Spleen (tissue), 11 donors: Measurements from ENCODE around the gene CLMN. TPM values are rescaled to one million over a fixed set of nuclear protein-coding genes. Genes with fewer than 3 reads are reported as not detected.

Experiments used
- DNase-seq: peaks from one replicate; pipeline ENCODE4 v3.0.0-alpha.2; 2020
- H3K27ac ChIP-seq, 8 donors: fragments of 200-600 bp; sonication (generic) in 7 of 8; 1 replicate in 4 of 8; 2 replicates in 4 of 8; pipeline versions ENCODE4 v1.5.0 to v1.8.0; 2016 to 2021; ENCODE audit warnings: inconsistent platforms in 4 of 8, mild to moderate bottlenecking in 4 of 8, moderate library complexity in 1 of 8
- H3K27me3 ChIP-seq, 7 donors: fragments of 200-600 bp; sonication (generic) in 6 of 7; replicated peaks in 1 of 7; 1 replicate in 4 of 7; 2 replicates in 3 of 7; pipeline versions ENCODE4 v1.5.0 to v1.8.0; 2016 to 2021; ENCODE audit warnings: inconsistent platforms in 3 of 7, mild to moderate bottlenecking in 1 of 7
- H3K36me3 ChIP-seq, 6 donors: fragments of 200-600 bp; sonication (generic) in 5 of 6; 1 replicate in 4 of 6; 2 replicates in 2 of 6; pipeline versions ENCODE4 v1.5.0 to v1.8.0; 2016 to 2021; ENCODE audit warnings: inconsistent platforms in 2 of 6
- H3K4me1 ChIP-seq, 6 donors: fragments of 200-600 bp; sonication (generic) in 5 of 6; 1 replicate in 3 of 6; 2 replicates in 3 of 6; pipeline versions ENCODE4 v1.5.0 to v1.8.0; 2016 to 2021; ENCODE audit warnings: inconsistent platforms in 3 of 6
- H3K4me3 ChIP-seq, 8 donors: fragments of 200-600 bp; sonication (generic) in 7 of 8; 1 replicate in 4 of 8; 2 replicates in 4 of 8; pipeline versions ENCODE4 v1.5.0 to v1.8.0; 2016 to 2021; ENCODE audit warnings: inconsistent platforms in 4 of 8, mild to moderate bottlenecking in 4 of 8, moderate library complexity in 2 of 8
- H3K9me3 ChIP-seq, 8 donors: fragments of 200-600 bp; sonication (generic) in 7 of 8; 1 replicate in 4 of 8; 2 replicates in 4 of 8; pipeline versions ENCODE4 v1.5.0 to v1.8.0; 2016 to 2021; ENCODE audit warnings: inconsistent platforms in 4 of 8
- CTCF ChIP-seq, 11 experiments: fragments of 200-600 bp in 7 of 11; fragments of 450-650 bp in 4 of 11; sonication (generic) in 4 of 11; IDR thresholded peaks in 8 of 11; conservative IDR thresholded peaks in 3 of 11; 1 replicate in 7 of 11; 2 replicates in 4 of 11; pipeline versions ENCODE4 v1.4.0 to v1.8.0; 2016 to 2021; ENCODE audit warnings: antibody characterized with exemption in 11 of 11, inconsistent platforms in 4 of 11, mild to moderate bottlenecking in 1 of 11
- POLR2A ChIP-seq, 3 donors: fragments of 450-650 bp; IDR thresholded peaks; one replicate each; pipeline ENCODE4 v1.5.1; 2017; ENCODE audit warnings: antibody characterized with exemption in 3 of 3, mild to moderate bottlenecking in 1 of 3
- POLR2AphosphoS5 ChIP-seq, 3 donors: sonication (generic); formaldehyde crosslinking; IDR thresholded peaks; one replicate each; pipeline ENCODE4 v1.5.1; 2017; ENCODE audit warnings: antibody characterized with exemption in 3 of 3
- WGBS, 5 donors: extraction: QIAGEN DNeasy Blood & Tissue Kit in 3 of 5; methylation state at CpG; one replicate each; pipeline versions ENCODE4 v1.1.5 to v1.1.7; 2013 to 2018; 5-methylcytosine and 5-hydroxymethylcytosine counted together
- intact Hi-C: fragments of 100-400 bp; cut with DNase I; formaldehyde crosslinking; loops from one replicate; pipeline ENCODE4 v1.15.0; 2023; ENCODE audit warnings: low total_unique reads
- polyA plus RNA-seq, 3 donors: library from polyadenylated mRNA; stranded (reverse); fragments of 200-250 nt; gene quantifications; one replicate each; pipeline ENCODE4 v1.2.1, GENCODE V29; 2013
- total RNA-seq, 7 donors: library from RNA; depleted of rRNA in 3 of 7; stranded (reverse); fragments of >200 nt in 3 of 7; fragmentation: NEBNext Ultra II Directional in 4 of 7; extraction: Animal tissue kit (Norgen Biotek cat#: 25700) in 4 of 7; gene quantifications; one replicate each; pipeline versions ENCODE4 v1.1.0 to v1.2.1, GENCODE V29; 2016 to 2021
- donor health status: healthy with polysubstance abuse.
- donor health status: DM: no; HTN: no; CAD: no; lungs with moderate emphysema.
- donor health status: DM: no; HTN: no; CAD: no.
- donor health status: Bipolar disorder and iron deficiency.
- donor health status: healthy.
- donor health status: DM: no; HTN: no; CAD: no.
- donor health status: DM: yes; HTN: yes; CAD: no.

Gene CLMN
- total and polyA plus RNA-seq, 10 donors = 2.7 to 21.4 (median 14.8) TPM

DNA sequence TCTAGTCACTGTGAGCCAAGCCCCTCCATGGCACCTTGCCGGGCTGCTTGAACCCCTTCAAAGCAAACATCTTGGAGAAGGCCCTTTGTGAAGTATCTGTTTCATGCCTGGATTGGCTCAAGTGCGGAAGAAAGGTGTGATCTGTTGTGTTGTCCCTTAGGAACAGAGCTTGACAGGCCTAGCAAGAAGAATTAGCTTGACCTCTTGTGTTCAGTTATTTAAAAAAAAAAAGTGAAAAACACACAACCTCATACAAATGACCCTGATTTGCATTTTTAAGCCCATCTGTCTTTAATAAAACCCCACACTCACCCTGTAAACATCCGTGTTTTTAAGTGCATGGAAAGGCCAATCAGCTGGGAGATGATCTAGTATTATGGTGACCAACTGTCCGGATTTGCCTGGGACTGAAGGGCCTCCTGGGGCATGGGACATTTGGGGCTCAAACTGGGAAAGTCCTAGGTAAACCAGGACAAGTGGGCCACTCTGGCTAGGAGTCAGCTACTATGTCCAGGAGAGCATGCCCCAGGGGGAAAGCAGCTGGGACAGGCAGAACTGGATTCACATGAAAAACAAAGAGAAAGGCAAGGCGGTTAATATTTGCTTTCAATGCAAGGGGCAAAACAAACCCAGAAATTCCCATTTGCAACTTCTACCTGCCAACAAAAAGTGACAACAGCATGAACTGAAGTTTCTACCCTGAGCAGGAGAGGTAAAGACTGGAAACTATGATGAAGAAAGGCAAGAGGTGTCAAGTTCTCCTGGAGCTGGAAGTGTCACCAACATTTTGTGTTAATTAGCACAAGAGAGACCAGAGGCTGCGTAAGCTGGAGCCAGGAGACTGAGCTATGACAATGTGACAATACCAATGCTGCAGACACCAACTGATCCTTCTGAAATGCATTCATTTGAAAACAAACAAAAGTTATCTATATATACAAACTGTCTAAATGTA is 78.6 kb downstream of the CLMN start:
- no peak overlapping the region for H3K4me3 ChIP-seq
- no peak overlapping the region for H3K27ac ChIP-seq
- DNase-seq = peak; percentile 44
- no peak for TF ChIP-seq POLR2AphosphoS5 (IDR thresholded peaks at IDR 0.05)
- TF ChIP-seq CTCF (IDR thresholded peaks at IDR 0.05 in 8 of 11, conservative IDR thresholded peaks at IDR 0.05 in 3 of 11) = no peak
- no peak for TF ChIP-seq POLR2A (IDR thresholded peaks at IDR 0.05)
- no peaks in the 10 kb centered on the region for H3K36me3 ChIP-seq
- intact Hi-C loops = no loop called here
- WGBS, 5 donors = 83 to 94% (median 87%) methylated on average over 6 of the region's 6 CpGs
- no peaks in the 10 kb centered on the region for H3K4me1 ChIP-seq
- H3K27me3 ChIP-seq = no peaks in the 10 kb centered on the region
- H3K9me3 ChIP-seq = no peaks in the 10 kb centered on the region

DNA sequence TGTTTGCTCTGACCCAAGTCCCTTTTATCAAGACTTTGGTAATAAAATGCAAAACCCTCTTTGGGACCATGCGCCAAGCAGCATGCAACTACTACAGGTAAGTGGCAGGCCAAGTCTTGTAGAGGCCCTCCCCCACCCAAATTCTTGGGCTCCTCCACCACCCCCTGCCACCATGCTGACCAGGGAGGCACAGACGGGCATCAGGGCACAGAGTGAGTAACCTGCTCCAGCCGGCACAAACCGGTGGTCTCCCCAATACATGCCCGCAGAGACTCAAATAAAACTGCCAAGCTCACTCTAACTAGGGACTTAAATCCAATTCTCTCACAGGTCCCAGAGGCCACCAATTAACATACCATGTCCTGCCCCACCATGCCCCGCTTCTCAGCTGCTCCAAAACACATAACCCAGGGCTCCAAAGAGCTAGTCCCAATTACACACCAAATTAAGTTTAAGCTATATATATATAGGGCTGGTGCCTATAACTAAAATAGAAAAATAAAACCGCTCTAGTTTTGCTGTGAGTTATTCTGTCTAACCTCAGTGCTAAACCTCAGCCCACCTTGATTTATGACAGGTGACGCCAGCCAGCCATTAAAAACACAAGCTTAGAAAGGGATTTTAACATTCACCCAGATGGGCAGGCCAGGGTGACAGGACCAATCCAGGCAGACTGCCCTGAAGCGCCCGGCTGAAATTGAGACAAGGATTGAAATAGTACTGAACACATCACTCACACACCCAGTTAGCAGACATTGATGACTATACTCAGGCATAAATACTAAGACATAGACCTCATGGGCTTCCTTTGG is 81.0 kb downstream of the CLMN start:
- peak; percentile 35 for DNase-seq
- H3K27me3 ChIP-seq = no peaks in the 10 kb centered on the region
- no peaks in the 10 kb centered on the region for H3K9me3 ChIP-seq
- no peak overlapping the region for H3K4me3 ChIP-seq
- intact Hi-C loops = no loop called here
- H3K4me1 ChIP-seq = peaks cover 0 to 9% (median 6%) of the 10 kb centered on the region in 6 donors
- no peaks in the 10 kb centered on the region for H3K36me3 ChIP-seq
- 90 to 96% (median 93%) methylated on average over 9 to 10 of the region's 10 CpGs for WGBS, 5 donors
- no peak overlapping the region for H3K27ac ChIP-seq
- no peak for TF ChIP-seq POLR2AphosphoS5 (IDR thresholded peaks at IDR 0.05)
- TF ChIP-seq CTCF (IDR thresholded peaks at IDR 0.05 in 8 of 11, conservative IDR thresholded peaks at IDR 0.05 in 3 of 11) = no peak

DNA sequence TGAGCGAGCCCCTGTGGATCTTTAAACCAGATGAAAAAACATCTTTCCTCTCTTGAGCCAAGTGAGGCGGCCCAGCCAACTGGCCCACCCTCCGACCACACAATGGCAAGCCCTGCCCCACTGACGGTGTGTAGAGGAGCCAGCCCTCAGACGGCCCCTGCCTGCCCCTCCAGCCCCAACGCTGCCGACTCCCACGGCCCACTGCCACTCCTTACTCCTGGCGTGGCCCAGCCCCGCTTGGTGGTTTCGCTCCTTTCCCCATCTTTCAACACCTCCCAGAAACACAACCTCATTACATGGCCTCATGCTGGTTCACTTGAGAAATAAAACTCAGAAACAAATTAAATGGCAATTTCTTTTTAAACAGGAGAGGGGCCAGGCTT is 81.8 kb downstream of the CLMN start:
- DNase-seq = peak; percentile 62
- WGBS, 5 donors = 76 to 90% (median 83%) methylated on average over 11 of the region's 11 CpGs

More for the DNA sequence above, 81.8 kb downstream of the CLMN start:
- Histone ChIP-seq H3K27ac (no peak overlapping the region), H3K9me3 (no peaks in the 10 kb centered on the region), H3K36me3 (no peaks in the 10 kb centered on the region), H3K4me1 (peaks cover 0 to 14% (median 10%) of the 10 kb centered on the region in 6 donors), H3K4me3 (no peak overlapping the region), H3K27me3 (no peaks in the 10 kb centered on the region)
- intact Hi-C loops = no loop called here
- TF ChIP-seq CTCF (IDR thresholded peaks at IDR 0.05 in 8 of 11, conservative IDR thresholded peaks at IDR 0.05 in 3 of 11) (no peak), POLR2A (IDR thresholded peaks at IDR 0.05) (no peak), POLR2AphosphoS5 (IDR thresholded peaks at IDR 0.05) (no peak)
